K562 (cell line): ENCODE data around the gene STEEP1. TPM values are rescaled to one million over a fixed set of nuclear protein-coding genes. Genes with fewer than 3 reads are reported as not detected.
A peak's percentile ranks its signal among the peaks of the same experiment; 100 is the strongest.

Source experiments
- ASH1L ChIP-seq: fragments of 450-650 bp; IDR thresholded peaks from 2 replicates; pipeline ENCODE4 v1.6.1; 2018; ENCODE audit warnings: borderline replicate concordance, mild to moderate bottlenecking, low read depth; ENCODE audit not compliant: partially characterized antibody
- CHCHD3 ChIP-seq: fragments of 250-450 bp; sonication (Bioruptor Pico); IDR thresholded peaks from 2 replicates; pipeline ENCODE4 v2.1.2; 2022; ENCODE audit warnings: mild to moderate bottlenecking
- E2F6 ChIP-seq, 2 experiments: IDR thresholded peaks; 2 replicates each; pipeline ENCODE4 v1.6.1; 2011; ENCODE audit warnings: borderline replicate concordance in 1 of 2, control low read depth in 1 of 2, low read depth in 1 of 2, low read length in 1 of 2, mild to moderate bottlenecking in 1 of 2, mixed read lengths in 1 of 2, moderate library complexity in 1 of 2; ENCODE audit not compliant: insufficient read depth in 1 of 2, insufficient read length in 1 of 2, poor library complexity in 1 of 2, severe bottlenecking in 1 of 2; ENCODE audit errors: extremely low read depth in 1 of 2
- E4F1 ChIP-seq: fragments of 250-450 bp; sonication (Bioruptor Pico); IDR thresholded peaks from 2 replicates; pipeline ENCODE4 v1.5.0; 2021; ENCODE audit warnings: mild to moderate bottlenecking, borderline replicate concordance
- FOXP1 ChIP-seq: sonication (generic); formaldehyde crosslinking; IDR thresholded peaks from 2 replicates; pipeline ENCODE4 v1.8.0; 2022; ENCODE audit warnings: mild to moderate bottlenecking, missing genetic modification reagents
- KDM4B ChIP-seq, 2 experiments: fragments of 450-650 bp in 1 of 2; sonication (generic) in 1 of 2; IDR thresholded peaks; 2 replicates each; pipeline ENCODE4 v1.6.1; 2016 to 2017; ENCODE audit warnings: borderline replicate concordance in 2 of 2, antibody characterized with exemption in 1 of 2, low read depth in 1 of 2, mild to moderate bottlenecking in 1 of 2
- POLR2AphosphoS2 ChIP-seq: IDR thresholded peaks from 2 replicates; pipeline ENCODE4 v1.6.1; 2012; ENCODE audit warnings: low read length, improper control_type of control experiment
- RBM34 ChIP-seq: fragments of 200-400 bp; formaldehyde crosslinking; IDR thresholded peaks from 2 replicates; pipeline ENCODE4 v1.6.1; 2018; ENCODE audit warnings: low read length, borderline replicate concordance; ENCODE audit not compliant: insufficient read depth
- SIRT6 ChIP-seq: IDR thresholded peaks from one replicate; pipeline ENCODE4 v1.6.1; 2012; ENCODE audit warnings: low read depth, mild to moderate bottlenecking, control low read depth, inconsistent platforms, low read length, moderate library complexity
- ZBTB9 ChIP-seq: fragments of 450-650 bp; formaldehyde crosslinking; IDR thresholded peaks from 2 replicates; pipeline ENCODE4 v1.4.0; 2020; ENCODE audit warnings: mild to moderate bottlenecking, moderate library complexity
- ZFP30 ChIP-seq: fragments of 250-450 bp; sonication (Bioruptor Pico); IDR thresholded peaks from 2 replicates; pipeline ENCODE4 v1.8.0; 2022; ENCODE audit warnings: moderate library complexity, mild to moderate bottlenecking, inconsistent platforms, borderline replicate concordance
- ZKSCAN8 ChIP-seq: fragments of 200-800 bp; sonication (Bioruptor generic); IDR thresholded peaks from 2 replicates; pipeline ENCODE4 v1.6.1; 2016; ENCODE audit warnings: missing genetic modification characterization, missing compliant biosample characterization
- ZNF263 ChIP-seq: sonication (generic); formaldehyde crosslinking; IDR thresholded peaks from 2 replicates; pipeline ENCODE4 v1.8.0; 2022; ENCODE audit warnings: mild to moderate bottlenecking, missing genetic modification reagents, borderline replicate concordance
- polyA plus RNA-seq, 8 experiments: library from polyadenylated mRNA; depleted of rRNA in 4 of 8; stranded (reverse) in 5 of 8; unstranded in 3 of 8; fragments of >200 nt; fragmentation: Nextera tagmentation in 2 of 8; fragmentation: Illumina TruSeq in 1 of 8; extraction: Ambion mirVana in 2 of 8; extraction: Trizol in 1 of 8; gene quantifications; 2 replicates each; pipeline versions ENCODE4 v1.2.1 to v1.2.3, GENCODE V29; 2011 to 2014; ENCODE audit warnings: inconsistent platforms in 1 of 8, missing spikeins in 1 of 8
- total RNA-seq, 7 experiments: library from RNA; depleted of rRNA in 6 of 7; stranded (reverse); fragments of >200 nt in 6 of 7; fragmentation: Illumina TruSeq in 2 of 7; extraction: Trizol in 2 of 7; gene quantifications; 2 replicates each; pipeline versions ENCODE4 v1.2.1 to v1.2.3, GENCODE V29; 2011 to 2021; ENCODE audit warnings: low replicate concordance in 1 of 7
- TF ChIP-seq, protein P1 (sequence below): fragments of 450-650 bp; IDR thresholded peaks from 2 replicates; pipeline ENCODE4 v1.6.1; 2018; ENCODE audit not compliant: partially characterized antibody
- TF ChIP-seq, protein P2 (sequence below): fragments of 250-450 bp; sonication (Bioruptor Pico); IDR thresholded peaks from 2 replicates; pipeline ENCODE4 v1.9.0; 2021; ENCODE audit warnings: mild to moderate bottlenecking

STEEP1 gene
- total and polyA plus RNA-seq, 9 of the 15 experiments (the other 6 are each of a cell fraction or from before 2014, with no cell fraction given) = 15.0 to 73.7 (median 40.3) TPM

- TF ChIP-seq, protein P1, sequence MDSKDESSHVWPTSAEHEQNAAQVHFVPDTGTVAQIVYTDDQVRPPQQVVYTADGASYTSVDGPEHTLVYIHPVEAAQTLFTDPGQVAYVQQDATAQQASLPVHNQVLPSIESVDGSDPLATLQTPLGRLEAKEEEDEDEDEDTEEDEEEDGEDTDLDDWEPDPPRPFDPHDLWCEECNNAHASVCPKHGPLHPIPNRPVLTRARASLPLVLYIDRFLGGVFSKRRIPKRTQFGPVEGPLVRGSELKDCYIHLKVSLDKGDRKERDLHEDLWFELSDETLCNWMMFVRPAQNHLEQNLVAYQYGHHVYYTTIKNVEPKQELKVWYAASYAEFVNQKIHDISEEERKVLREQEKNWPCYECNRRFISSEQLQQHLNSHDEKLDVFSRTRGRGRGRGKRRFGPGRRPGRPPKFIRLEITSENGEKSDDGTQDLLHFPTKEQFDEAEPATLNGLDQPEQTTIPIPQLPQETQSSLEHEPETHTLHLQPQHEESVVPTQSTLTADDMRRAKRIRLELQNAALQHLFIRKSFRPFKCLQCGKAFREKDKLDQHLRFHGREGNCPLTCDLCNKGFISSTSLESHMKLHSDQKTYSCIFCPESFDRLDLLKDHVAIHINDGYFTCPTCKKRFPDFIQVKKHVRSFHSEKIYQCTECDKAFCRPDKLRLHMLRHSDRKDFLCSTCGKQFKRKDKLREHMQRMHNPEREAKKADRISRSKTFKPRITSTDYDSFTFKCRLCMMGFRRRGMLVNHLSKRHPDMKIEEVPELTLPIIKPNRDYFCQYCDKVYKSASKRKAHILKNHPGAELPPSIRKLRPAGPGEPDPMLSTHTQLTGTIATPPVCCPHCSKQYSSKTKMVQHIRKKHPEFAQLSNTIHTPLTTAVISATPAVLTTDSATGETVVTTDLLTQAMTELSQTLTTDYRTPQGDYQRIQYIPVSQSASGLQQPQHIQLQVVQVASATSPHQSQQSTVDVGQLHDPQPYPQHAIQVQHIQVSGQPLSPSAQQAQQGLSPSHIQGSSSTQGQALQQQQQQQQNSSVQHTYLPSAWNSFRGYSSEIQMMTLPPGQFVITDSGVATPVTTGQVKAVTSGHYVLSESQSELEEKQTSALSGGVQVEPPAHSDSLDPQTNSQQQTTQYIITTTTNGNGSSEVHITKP = no peak
- TF ChIP-seq POLR2AphosphoS2 (no peak), ASH1L (no peak), ZNF263 (no peak), SIRT6 (no peak), ZKSCAN8 (no peak), E4F1 (CRISPR knock-in tag) (no peak), CHCHD3 (CRISPR knock-in tag) (no peak), FOXP1 (CRISPR knock-in tag) (no peak), E2F6 (IDR thresholded peaks at IDR 0.05; ENCODE audit: borderline replicate concordance in 1 of 2, extremely low read depth in 1 of 2, insufficient read depth in 1 of 2, insufficient read length in 1 of 2, low read depth in 1 of 2, low read length in 1 of 2, poor library complexity in 1 of 2, severe bottlenecking in 1 of 2) (peak; percentile 46 to 75), ZBTB9 (CRISPR knock-in tag) (peak; percentile 28; the same call in 1 of the 2 replicates), KDM4B (IDR thresholded peaks at IDR 0.05; ENCODE audit: borderline replicate concordance in 2 of 2, low read depth in 1 of 2) (no peak), ZFP30 (CRISPR knock-in tag) (no peak), RBM34 (no peak)
- TF ChIP-seq, protein P2, sequence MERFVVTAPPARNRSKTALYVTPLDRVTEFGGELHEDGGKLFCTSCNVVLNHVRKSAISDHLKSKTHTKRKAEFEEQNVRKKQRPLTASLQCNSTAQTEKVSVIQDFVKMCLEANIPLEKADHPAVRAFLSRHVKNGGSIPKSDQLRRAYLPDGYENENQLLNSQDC = no peak
Measured at GRCh38 chrX:119606280-119607017, 41.2 kb upstream of the STEEP1 start, which contains the start of gene NKRF (continued).
